Suprapubic skin (tissue), 3 donors: ENCODE results near the gene NDUFV2.

ENCODE experiments used
- POLR2A ChIP-seq, 2 donors: fragments of 450-650 bp; IDR thresholded peaks; one replicate each; pipeline ENCODE4 v1.6.1; 2017; ENCODE audit warnings: antibody characterized with exemption in 2 of 2, mild to moderate bottlenecking in 2 of 2, moderate library complexity in 2 of 2
- TF ChIP-seq, protein P1 (sequence below), 2 donors: fragments of 200-600 bp in 1 of 2; fragments of 450-650 bp in 1 of 2; sonication (generic) in 1 of 2; IDR thresholded peaks; one replicate each; pipeline ENCODE4 v1.5.1; 2016 to 2019; ENCODE audit warnings: antibody characterized with exemption in 2 of 2, mild to moderate bottlenecking in 1 of 2, moderate library complexity in 1 of 2

DNA sequence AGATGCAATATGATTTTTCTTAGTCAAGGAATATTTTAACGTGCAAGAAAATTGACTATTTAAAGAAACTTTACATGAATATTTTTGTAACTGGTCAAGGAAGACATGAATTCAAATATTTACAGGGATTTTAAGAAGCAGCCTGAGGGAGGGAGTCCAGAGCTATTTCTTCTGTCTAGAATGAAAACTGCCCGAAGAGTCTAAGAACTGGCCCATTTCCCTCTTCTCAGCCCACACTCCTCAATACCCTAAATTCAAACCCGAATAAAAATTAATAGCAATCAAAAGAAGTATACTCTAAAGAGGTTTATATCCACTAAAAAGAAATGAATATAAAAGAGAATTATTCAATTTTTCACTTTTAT, 6.5 kb upstream of the NDUFV2 start:
- TF ChIP-seq, protein P1, sequence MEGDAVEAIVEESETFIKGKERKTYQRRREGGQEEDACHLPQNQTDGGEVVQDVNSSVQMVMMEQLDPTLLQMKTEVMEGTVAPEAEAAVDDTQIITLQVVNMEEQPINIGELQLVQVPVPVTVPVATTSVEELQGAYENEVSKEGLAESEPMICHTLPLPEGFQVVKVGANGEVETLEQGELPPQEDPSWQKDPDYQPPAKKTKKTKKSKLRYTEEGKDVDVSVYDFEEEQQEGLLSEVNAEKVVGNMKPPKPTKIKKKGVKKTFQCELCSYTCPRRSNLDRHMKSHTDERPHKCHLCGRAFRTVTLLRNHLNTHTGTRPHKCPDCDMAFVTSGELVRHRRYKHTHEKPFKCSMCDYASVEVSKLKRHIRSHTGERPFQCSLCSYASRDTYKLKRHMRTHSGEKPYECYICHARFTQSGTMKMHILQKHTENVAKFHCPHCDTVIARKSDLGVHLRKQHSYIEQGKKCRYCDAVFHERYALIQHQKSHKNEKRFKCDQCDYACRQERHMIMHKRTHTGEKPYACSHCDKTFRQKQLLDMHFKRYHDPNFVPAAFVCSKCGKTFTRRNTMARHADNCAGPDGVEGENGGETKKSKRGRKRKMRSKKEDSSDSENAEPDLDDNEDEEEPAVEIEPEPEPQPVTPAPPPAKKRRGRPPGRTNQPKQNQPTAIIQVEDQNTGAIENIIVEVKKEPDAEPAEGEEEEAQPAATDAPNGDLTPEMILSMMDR (IDR thresholded peaks at IDR 0.05), result no peak
- TF ChIP-seq POLR2A (IDR thresholded peaks at IDR 0.05), result no peak
